Neural crest cell (in vitro differentiated cells): ENCODE results near the gene DENND4C. TPM values are rescaled to one million over a fixed set of nuclear protein-coding genes. Genes with fewer than 3 reads are reported as not detected.
"Not testable (repeated sequence)": the region's sequence is repeated elsewhere in the genome, so short reads cannot be mapped to it uniquely, and the experiment has no call there.

Experiments
- DNase-seq: peaks from one replicate; pipeline ENCODE4 v3.0.0; 2021; ENCODE audit warnings: low read depth, mixed read lengths, low spot score
- H3K27ac Mint-ChIP-seq: one replicate; pipeline ENCODE4 v1.8.0; 2021; ENCODE audit warnings: mild to moderate bottlenecking, mixed read lengths; ENCODE audit not compliant: unreplicated experiment
- H3K27me3 Mint-ChIP-seq: 2 replicates; pipeline ENCODE4 v1.8.0; 2021; ENCODE audit warnings: low read depth, mild to moderate bottlenecking, mixed read lengths
- H3K36me3 Mint-ChIP-seq: 2 replicates; pipeline ENCODE4 v1.8.0; 2021; ENCODE audit warnings: low read depth, mild to moderate bottlenecking, mixed read lengths
- H3K4me1 Mint-ChIP-seq: 2 replicates; pipeline ENCODE4 v1.8.0; 2021; ENCODE audit warnings: mixed read lengths
- H3K4me3 Mint-ChIP-seq: one replicate; pipeline ENCODE4 v1.8.0; 2021; ENCODE audit warnings: mild to moderate bottlenecking, mixed read lengths
- H3K9me3 Mint-ChIP-seq: 2 replicates; pipeline ENCODE4 v1.8.0; 2021; ENCODE audit warnings: mixed read lengths
- CTCF ChIP-seq: fragments of 200-600 bp; sonication (generic); conservative IDR thresholded peaks from 2 replicates; pipeline ENCODE4 v1.5.0; 2021; ENCODE audit warnings: antibody characterized with exemption, mild to moderate bottlenecking
- total RNA-seq: library from RNA; stranded (reverse); gene quantifications from 2 replicates; pipeline ENCODE4 v1.2.1, GENCODE V29; 2021

The DENND4C gene
- total RNA-seq, 1 donor from 2014 or later: 26.4 TPM

- Mint-ChIP-seq H3K27ac (peak overlapping the region; percentile 100), H3K36me3 (peaks cover 36% of the 10 kb centered on the region), H3K9me3 (no peaks in the 10 kb centered on the region)
These were observed 148.2 kb downstream of the DENND4C start for GRCh38 chr9:19378647-19379046.

GRCh38 chr9:19379283-19379682, 148.8 kb downstream of the DENND4C start:
- Mint-ChIP-seq H3K27ac (peak overlapping the region; percentile 100), H3K36me3 (peaks cover 36% of the 10 kb centered on the region), H3K4me1 (peaks cover 47% of the 10 kb centered on the region), H3K27me3 (peaks cover 5% of the 10 kb centered on the region), H3K9me3 (no peaks in the 10 kb centered on the region), H3K4me3 (peak overlapping the region; percentile 99)
- no peak for DNase-seq
- no peak for TF ChIP-seq CTCF

More at GRCh38 chr9:19378647-19379046, 148.2 kb downstream of the DENND4C start:
- peak overlapping the region; percentile 99 for H3K4me3 Mint-ChIP-seq
- DNase-seq: no peak
- peaks cover 47% of the 10 kb centered on the region for H3K4me1 Mint-ChIP-seq
- TF ChIP-seq CTCF: no peak
- peaks cover 5% of the 10 kb centered on the region for H3K27me3 Mint-ChIP-seq

GRCh38 chr9:19379697-19380046, 149.2 kb downstream of the DENND4C start:
- H3K36me3 Mint-ChIP-seq: peaks cover 36% of the 10 kb centered on the region
- H3K4me1 Mint-ChIP-seq: peaks cover 47% of the 10 kb centered on the region
- H3K27ac Mint-ChIP-seq: peak overlapping the region; percentile 100
- H3K9me3 Mint-ChIP-seq: no peaks in the 10 kb centered on the region
- TF ChIP-seq CTCF: no peak
- DNase-seq: no peak
- peaks cover 5% of the 10 kb centered on the region for H3K27me3 Mint-ChIP-seq
- H3K4me3 Mint-ChIP-seq: peak overlapping the region; percentile 99

- peaks cover 5% of the 10 kb centered on the region for H3K27me3 Mint-ChIP-seq
- peak overlapping the region; percentile 99 for H3K4me3 Mint-ChIP-seq
These were observed 150.3 kb downstream of the DENND4C start for GRCh38 chr9:19380826-19381075.

GRCh38 chr9:19381656-19382055, 151.2 kb downstream of the DENND4C start:
- H3K36me3 Mint-ChIP-seq: peaks cover 25% of the 10 kb centered on the region
- no peak for DNase-seq
- TF ChIP-seq CTCF: no peak
- H3K4me1 Mint-ChIP-seq: peaks cover 39% of the 10 kb centered on the region
- no peaks in the 10 kb centered on the region for H3K9me3 Mint-ChIP-seq
- peaks cover 5% of the 10 kb centered on the region for H3K27me3 Mint-ChIP-seq
- H3K4me3 Mint-ChIP-seq: peak overlapping the region; percentile 99
- H3K27ac Mint-ChIP-seq: no peak overlapping the region

More at GRCh38 chr9:19380826-19381075, 150.3 kb downstream of the DENND4C start:
- DNase-seq: no peak
- Mint-ChIP-seq H3K9me3 (no peaks in the 10 kb centered on the region), H3K36me3 (peaks cover 31% of the 10 kb centered on the region), H3K4me1 (peaks cover 47% of the 10 kb centered on the region), H3K27ac (peak overlapping the region; percentile 100)
- TF ChIP-seq CTCF: no peak

- not testable (repeated sequence) for H3K36me3 Mint-ChIP-seq, H3K9me3 Mint-ChIP-seq, H3K27ac Mint-ChIP-seq, H3K4me3 Mint-ChIP-seq, H3K27me3 Mint-ChIP-seq, DNase-seq, H3K4me1 Mint-ChIP-seq
These were observed 154.7 kb downstream of the DENND4C start for GRCh38 chr9:19385212-19385611.
